Left colon (tissue), 2 donors: ENCODE measurements around the gene WBP2. TPM values are rescaled to one million over a fixed set of nuclear protein-coding genes. Genes with fewer than 3 reads are reported as not detected.
A peak's percentile ranks its signal among the peaks of the same experiment; 100 is the strongest.
"Not testable (repeated sequence)": the region's sequence is repeated elsewhere in the genome, so short reads cannot be mapped to it uniquely, and the experiment has no call there.

ENCODE experiments used
- ATAC-seq: fragments of 200-7000 bp; cut with Tn5 transposase; one replicate; pipeline ENCODE4 v1.9.1; 2020; ENCODE audit warnings: mild to moderate bottlenecking, moderate library complexity
- DNase-seq, 2 donors: peaks; one replicate each; pipeline ENCODE4 v3.0.0-alpha.2; 2020
- intact Hi-C, 2 donors: fragments of 100-400 bp; cut with DNase I in 1 of 2; cut with micrococcal nuclease in 1 of 2; formaldehyde crosslinking; loops; one replicate each; pipeline versions ENCODE4 v1.11.2 to v1.14.0; 2022; cut with DNase I, micrococcal nuclease
- total RNA-seq, 2 donors: library from RNA; stranded (reverse); fragmentation: NEBNext Ultra II Directional; extraction: Animal tissue kit (Norgen Biotek cat#: 25700); gene quantifications; one replicate each; pipeline ENCODE4 v1.2.1, GENCODE V29; 2021
- donor health status: DM: no; HTN: no; CAD: no.
- donor health status: DM: yes; HTN: yes; CAD: no.

WBP2 gene
- total RNA-seq, 2 donors from 2014 or later, result 96.5 to 105 TPM

DNA sequence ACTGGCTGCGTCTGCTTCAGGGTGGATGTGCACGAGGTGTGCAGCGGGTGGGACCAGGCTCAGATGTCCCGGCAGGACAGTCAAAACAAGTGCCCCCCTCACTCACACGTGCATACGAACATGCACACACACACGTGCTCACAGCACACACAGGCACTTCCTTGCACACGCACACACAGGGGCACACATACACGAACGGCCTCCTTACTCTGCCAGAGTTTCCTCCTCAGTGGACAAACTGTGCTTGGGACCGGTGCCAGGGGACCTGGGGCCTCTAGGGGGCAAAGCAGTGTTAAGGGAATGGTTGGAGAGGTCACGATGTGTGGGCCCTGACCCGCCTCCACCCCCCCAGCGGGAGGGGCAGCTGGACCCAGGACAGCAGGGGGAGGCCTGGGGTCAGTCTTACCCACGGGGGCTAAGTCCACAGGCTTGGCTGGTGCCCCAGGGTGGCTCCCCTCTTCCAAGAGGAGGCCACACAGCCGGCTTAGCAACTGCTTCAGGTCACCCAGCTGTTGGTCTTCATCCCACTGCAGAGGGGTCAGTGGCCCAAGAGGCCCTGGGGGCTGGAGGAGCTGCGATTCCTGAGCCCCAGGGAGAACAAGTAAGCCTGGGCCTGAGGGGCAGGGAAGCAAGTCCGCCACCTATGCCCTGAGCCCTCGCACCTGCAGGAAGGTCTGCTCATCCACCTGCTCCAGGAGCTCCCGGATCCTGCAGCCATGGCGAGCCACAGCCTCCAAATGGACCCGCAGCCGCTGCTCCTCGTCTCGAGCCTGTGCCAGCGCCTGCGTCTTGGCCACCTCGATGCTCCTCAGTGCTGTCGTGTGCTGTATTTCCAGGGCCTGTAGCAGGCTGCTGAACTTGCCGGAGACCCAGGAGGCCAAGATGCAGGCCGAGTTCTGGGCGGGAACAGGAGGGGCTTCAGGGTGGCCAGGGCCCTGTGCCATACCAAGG lies 36.7 kb upstream of the WBP2 start:
- DNase-seq (no peak), ATAC-seq (no peak)
- intact Hi-C loops, result no loop called here

DNA sequence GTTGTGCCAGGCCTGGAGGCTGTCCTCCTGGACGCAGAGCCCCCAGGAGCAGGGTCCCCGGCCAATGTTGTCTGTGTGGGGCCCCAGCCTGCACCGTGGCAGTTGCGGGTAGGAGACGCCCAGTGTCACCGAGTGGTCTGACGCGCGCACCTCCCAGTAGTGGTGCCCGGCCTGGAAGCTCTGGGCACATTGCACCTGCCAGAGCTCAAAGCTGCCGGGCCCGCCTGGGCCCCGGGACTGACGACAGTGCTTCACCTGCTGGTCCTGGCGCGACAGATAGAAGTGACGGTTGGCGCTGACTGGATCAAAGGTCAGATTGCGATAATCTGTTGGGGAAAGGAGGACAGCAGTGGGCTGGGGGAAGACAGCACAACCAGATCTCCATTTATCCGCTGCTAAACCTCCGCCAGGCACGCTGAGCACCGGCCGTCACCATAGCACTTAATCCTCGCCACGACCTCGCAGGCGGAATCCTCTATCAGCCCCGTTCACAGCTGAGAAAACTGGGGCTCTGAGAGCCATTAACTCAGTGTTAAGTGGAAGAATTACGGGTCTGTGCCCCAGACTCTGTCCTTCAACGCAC lies 36.0 kb upstream of the WBP2 start:
- intact Hi-C loops, result no loop called here
- no peak for DNase-seq
- ATAC-seq, result no peak

DNA sequence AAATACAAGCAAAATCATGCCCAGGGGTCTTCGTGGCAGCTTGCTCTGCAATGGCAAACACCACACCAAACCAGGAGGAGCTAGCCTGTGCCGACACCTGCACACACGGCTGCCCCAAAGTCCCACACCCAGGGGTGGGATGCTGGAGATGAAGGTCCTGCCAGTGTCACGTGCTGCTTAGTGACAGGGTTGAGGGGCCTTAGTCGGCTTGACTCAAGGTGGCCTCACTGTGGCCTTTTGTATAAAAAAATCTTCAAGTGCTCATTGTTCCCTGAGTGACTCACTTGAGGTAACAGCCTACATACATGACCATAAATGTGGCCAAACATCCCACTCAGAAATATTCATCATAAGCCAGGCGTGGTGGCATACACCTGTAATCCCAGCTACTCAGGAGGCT lies 34.3 kb upstream of the WBP2 start:
- no peak for DNase-seq
- no peak for ATAC-seq
- intact Hi-C loops, result no loop called here

DNA sequence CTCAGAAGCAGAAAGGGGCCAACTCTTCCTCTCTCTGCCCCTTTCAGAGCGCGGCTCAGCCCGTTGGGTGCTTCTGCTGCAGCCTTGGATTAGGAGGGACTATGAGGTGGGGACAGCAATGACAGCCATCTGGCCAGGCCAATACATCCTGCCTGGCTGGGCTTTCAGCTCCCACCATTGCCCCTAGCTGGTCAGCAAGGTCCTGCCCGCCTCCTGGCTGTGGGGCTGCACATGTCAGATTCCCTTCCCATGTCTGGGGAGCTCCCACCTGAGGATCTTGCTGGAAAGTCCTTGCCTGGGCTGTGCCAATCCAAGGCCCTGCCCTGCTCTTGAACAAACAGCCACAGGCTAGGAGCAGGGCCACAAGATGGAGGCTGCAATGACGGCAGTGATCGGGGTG lies 33.3 kb upstream of the WBP2 start:
- DNase-seq (no peak), ATAC-seq (no peak)
- intact Hi-C loops, result no loop called here

DNA sequence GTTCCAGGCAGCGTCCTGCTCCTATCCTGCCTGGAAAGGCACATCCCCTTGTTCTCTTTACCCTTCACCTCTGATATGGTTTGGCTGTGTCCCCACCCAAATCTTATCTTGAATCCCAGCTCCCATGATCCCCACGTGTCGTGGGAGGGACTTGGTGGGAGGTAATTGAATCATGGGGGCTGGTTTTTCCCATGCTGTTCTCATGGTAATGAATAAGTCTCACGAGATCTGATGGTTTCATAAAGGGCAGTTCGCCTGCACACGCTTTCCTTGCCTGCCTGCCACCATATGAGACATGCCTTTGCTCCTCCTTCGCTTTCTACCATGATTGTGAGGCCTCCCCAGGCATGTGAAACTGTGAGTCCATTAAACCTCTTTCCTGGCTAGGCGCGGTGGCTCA lies 30.7 kb upstream of the WBP2 start:
- DNase-seq, intact Hi-C loops, ATAC-seq: not testable (repeated sequence)

GRCh38 chr17:75885431-75885830 lies 30.3 kb upstream of the WBP2 start:
- intact Hi-C loops, result no loop called here
- no peak for ATAC-seq
- no peak for DNase-seq

DNA sequence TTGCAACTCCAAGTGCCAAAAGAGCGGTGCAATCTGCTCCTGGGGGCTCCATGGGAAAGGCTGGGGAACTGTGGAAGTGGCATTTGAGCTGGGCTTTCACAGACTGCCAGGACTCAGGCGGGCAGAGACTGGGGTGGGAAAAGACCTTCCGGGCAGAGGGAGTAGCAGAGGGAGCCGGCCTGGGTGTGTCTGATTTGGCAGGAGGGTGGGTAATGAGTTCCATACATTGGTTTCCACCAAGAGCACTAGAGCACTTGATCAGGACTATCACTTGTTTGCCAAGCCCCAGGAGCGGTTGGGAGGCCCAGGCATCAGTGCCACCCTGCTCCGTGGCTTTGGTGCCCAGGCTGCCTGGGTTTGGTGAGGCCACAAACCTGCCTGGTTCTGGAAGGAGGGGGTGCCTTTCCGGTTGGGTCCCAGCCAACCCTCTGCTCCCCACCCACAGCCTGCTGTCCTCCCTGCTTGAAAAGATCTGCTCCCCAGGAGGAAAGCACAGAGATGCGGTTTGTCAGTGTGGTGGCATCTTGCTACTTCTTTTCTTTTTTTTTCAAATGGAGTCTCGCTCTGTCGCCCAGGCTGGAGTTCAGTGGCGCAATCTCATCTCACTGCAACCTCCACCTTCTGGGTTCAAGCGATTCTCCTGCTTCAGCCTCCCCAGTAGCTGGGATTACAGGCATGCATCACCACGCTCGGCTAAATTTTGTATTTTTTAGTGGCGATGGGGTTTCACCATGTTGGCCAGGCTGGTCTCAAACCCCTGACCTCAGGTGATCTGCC lies 26.7 kb upstream of the WBP2 start:
- ATAC-seq (no peak), DNase-seq (no peak)
- intact Hi-C loops, result no loop called here

GRCh38 chr17:75880266-75880665 lies 25.1 kb upstream of the WBP2 start:
- intact Hi-C loops, result no loop called here
- ATAC-seq (no peak), DNase-seq (no peak)

DNA sequence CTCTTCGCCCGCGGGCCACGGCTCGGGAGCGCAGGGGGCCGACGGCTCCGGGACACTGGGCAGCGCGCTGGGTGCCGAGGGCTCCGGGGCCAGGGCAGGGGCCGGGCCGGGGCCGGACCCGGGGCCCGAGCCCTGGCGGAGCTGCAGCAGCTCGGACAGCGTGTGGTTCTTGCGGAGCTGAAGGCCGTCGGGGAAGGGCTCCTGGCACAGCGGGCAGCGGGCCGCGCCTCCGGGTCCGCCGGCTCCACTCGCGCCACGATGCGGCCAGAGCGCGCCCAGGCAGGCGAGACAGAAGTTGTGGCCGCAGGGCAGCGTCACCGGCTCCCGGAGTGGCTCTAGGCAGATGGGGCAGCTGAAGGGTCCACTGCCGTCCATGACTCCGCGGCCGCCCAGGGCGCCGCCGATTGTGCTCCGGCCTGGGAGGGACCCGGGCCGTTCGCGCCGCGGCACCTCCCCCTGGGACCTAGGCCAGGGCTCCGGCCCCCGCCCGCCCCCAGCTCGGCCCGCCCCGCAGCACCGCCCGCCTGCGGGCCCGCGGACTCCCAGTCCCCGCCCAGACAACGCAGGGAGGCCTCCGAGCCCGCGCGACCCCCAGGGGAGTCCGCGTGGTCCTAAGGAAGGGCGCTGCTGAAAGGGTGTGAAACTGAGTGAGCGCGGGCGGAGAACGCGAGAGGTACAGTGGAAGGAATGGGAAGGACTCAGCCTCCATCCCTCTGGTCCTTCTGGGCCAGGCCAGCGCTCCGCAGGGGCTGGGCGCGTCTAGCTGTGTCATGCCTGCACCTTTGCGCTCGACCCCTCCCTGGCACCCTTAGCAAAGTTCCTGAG lies 23.3 kb upstream of the WBP2 start, which contains the start of gene TRIM47:
TSS of gene TRIM47 (minus strand) at position 408 of the 825 bp plus-strand sequence. CDS start at position 375, 33 bp downstream.
- intact Hi-C loops, result no loop called here
- peak; percentile 34 for ATAC-seq
- DNase-seq, result peak; percentile 69 to 74

DNA sequence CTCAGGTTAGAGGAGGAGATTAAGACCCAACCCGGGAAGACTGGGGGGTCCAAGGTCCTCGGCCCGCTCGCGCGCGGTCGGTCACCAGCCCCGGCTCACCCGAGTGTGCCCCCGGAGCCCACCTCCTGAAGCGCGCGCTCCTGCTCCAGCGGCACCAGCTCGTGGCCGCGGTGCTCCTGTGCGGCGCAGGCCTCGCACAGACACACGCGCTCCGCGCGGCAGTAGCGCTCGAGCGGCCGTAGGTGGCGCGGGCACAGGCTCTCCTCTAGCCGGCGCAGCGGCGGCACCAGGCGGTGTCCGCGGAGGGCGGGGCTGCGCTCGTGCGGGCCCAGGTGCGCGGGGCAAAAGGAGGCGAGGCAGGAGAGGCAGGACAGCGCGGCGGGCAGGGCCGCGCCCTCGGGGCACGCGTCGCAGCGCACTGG lies 22.6 kb upstream of the WBP2 start:
- DNase-seq (peak; percentile 76 to 88), ATAC-seq (peak; percentile 65)
- intact Hi-C loops, result no loop called here

DNA sequence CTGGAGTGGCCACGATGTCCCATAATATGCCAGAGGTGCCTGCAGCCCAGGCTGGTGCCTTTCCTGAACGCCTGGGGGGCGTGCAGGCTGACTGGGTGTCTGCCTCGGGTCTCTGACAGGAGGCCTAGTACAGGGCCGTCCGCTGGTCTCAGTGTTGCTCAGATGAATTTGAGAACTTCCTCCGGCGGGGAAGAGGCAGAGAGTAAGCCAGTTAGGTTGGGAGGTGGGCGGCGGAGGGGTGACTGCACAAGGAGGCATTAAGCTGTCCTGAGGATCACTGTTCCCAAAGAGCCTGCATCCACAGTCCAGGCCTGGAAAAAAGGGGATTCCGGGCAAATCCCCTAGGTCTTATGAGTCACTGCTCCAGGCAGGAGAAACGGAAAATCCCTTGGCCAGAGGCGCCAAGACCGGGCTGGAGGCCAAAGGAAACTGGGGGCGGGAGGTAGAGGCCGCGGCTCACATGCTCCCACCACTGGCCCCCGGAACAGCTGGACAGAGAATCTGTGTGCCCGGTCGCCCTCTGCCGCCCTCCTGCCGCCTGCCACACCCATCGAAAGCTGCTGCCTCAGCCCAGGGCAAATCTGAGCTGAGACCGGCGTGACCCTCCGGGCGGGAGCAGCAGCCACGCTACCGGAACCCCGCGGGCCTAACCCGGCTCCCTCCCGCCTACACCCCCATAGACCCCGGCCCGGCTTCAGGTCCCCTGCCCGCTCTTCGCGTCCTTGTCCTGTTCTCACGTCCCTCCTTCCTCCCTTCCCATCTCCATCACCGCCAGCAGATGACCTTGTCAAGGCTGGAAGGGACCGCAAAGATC lies 22.0 kb upstream of the WBP2 start:
- DNase-seq (peak; percentile 81 to 92), ATAC-seq (peak; percentile 37)
- intact Hi-C loops, result no loop called here

DNA sequence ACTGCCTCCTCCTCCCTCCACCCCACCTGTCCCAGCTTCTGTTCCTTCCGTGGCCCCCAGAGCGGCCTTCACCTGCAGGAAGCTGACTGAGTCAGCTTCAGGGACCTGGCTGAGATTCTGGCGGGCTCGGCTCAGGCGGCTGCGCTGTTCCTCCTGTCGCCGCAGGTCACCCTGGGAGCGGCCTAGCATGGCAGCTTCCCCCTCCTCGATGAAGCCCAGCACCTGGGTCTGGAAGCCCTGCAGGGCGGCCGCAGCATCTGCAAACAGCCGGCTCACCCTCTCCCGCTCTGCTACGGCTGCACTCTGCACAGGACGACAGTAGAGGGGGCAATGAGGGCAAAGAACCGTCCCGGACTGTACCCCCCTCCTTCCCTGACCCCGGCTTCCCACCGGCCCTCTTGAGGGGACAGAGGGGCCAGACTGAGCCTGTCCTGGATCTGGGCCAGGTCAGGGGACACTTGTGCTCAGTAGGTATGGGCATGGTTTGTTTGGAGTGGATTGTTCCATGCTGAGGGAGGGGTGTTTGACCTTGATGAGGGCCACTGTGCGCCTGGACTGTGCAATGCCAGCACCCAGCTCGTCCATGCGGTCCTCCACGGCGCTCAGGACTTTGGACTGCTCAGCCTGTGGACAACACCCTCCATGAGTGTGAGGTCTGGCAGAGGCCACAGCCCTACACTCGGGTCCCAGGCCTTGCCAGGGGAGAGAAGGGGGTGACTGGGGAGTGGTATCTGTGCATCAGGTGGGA lies 21.2 kb upstream of the WBP2 start:
- DNase-seq, result peak; percentile 82 to 93
- intact Hi-C loops, result no loop called here
- ATAC-seq, result peak; percentile 59

GRCh38 chr17:75875940-75876189 lies 20.7 kb upstream of the WBP2 start:
- ATAC-seq (peak; percentile 63), DNase-seq (peak in 1 of 2 donors; percentile 70)
- intact Hi-C loops, result no loop called here

GRCh38 chr17:75875182-75875939 lies 20.2 kb upstream of the WBP2 start:
- intact Hi-C loops, result no loop called here
- no peak for ATAC-seq
- no peak for DNase-seq

DNA sequence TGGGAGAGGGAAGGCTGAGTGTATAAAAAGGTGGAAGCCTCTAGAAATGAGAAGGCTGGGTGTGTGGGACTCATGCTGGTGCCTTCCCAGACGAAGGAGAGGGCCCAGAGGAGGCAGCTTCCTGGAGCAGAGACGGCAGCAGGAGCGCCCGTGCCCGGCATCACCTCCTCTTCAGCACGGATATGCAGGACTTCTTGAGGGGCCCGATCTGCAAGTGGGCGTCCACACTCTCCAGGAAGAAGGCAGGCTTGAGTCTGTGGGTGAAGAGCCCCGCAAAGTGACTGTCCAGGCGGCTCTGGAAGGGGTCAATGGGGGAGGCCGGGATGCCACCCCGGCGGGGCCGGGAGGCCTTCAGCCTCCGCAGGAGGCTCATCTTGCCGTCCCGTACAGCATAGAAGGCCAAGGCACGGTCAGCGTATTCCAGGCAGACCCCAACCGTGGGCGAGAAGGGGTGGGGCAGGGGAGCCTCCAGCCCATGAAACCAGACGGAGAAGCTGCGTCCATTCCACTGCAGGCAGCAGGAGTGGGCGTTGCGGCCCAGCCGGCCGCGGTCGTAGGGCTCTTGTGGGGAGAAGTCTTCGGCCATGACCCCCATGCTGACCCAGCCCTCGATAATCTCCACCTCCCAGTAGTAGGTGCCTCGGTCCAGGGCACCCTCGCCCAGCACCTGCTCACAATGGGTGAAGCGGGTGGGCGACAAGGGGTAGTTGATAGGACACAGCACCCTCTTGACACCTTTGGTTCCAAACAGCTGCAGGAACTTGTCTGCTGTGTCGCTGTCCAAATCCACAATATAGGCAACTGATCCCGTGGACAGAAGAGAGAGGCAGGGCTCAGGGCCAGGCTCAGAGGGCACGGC lies 19.4 kb upstream of the WBP2 start:
- ATAC-seq, result no peak
- no peak for DNase-seq
- intact Hi-C loops, result no loop called here
